ENCODE measurements around the gene CRIP2. TPM values are rescaled to one million over a fixed set of nuclear protein-coding genes. Genes with fewer than 3 reads are reported as not detected.

CRIP2 gene
- total and polyA plus RNA-seq, 2 donors (not counting 1 experiment from before 2014, with no cell fraction given) = 6.0 to 81.6 TPM

DNA sequence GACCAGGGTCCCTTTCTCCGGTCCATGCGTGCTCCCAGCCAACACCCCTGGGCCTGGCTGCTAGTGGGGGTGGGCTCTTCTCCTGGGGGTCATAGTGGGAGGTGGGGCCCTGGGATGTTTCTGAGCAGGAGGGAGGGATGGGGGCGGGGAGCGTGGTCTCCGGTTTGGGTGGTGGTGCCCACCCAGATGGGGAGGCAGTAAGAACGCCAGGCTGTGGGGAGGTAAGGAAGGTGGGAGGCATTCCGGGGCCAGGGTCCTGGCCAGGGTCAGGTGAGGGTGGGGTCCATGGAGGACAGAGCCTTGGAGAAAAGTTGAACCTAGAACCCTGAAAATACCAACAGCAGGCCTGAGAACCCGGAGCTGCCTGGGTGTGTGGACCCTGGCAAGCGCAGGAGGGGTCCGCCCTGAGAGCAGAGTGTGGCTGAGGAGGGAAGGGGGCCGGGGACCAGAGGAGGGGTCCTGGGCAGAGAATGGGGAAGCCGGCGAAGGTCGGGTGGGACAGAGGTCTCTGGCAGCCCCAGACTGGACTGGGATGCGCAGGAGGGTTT lies 5.7 kb downstream of the CRIP2 start:
- ChIA-PET POLR2A (interaction anchor here (0.6 to 2.7 kb wide), 5 partner anchors 10 to 179 kb away, joined by 3 to 39 read pairs (median 7); partner anchors contain the start of gene BRF1), CTCF (interaction anchor here (0.7 to 7.3 kb wide), 19 partner anchors 8 to 191 kb away, joined by 3 to 121 read pairs (median 5); partner anchors contain the start of genes BRF1, TEDC1 and TEX22)
- TF ChIP-seq EZH2 (IDR thresholded peaks at IDR 0.05; ENCODE audit: borderline replicate concordance, insufficient read depth, low read depth, low read length, poor library complexity, severe bottlenecking) (no peak), CTCF (IDR thresholded peaks at IDR 0.05) (no peak)
- peak overlapping the region; percentile 100 for H3K4me2 ChIP-seq (replicated peaks; ENCODE audit: low read depth, low read length, poor library complexity, severe bottlenecking)
- H3K9me3 ChIP-seq (ENCODE audit: control extremely low read depth in 1 of 3, control insufficient read depth in 2 of 3, insufficient read depth in 1 of 3, low read length in 2 of 3) = peaks cover 0 to 31% (median 0%) of the 10 kb centered on the region in 3 donors
- no peak overlapping the region for H3K4me3 ChIP-seq (ENCODE audit: control extremely low read depth in 1 of 5, extremely low read depth in 1 of 5, insufficient read depth in 1 of 5, low read depth in 2 of 5, low read length in 4 of 5)
- H4K20me1 ChIP-seq (ENCODE audit: control insufficient read depth, insufficient read depth, low read length, poor library complexity, severe bottlenecking) = peaks cover 5% of the 10 kb centered on the region
- intact Hi-C loops (cut with micrococcal nuclease) = loop anchor here (10.0 kb wide), 1 partner anchor 415 kb away; the partner anchor contains the start of gene GPR132
- peaks cover 0 to 22% (median 9%) of the 10 kb centered on the region in 4 experiments for H3K27me3 ChIP-seq (replicated peaks in 1 of 4; ENCODE audit: control extremely low read depth in 1 of 4, control insufficient read depth in 3 of 4, insufficient read depth in 4 of 4, low read length in 3 of 4)
- ATAC-seq (ENCODE audit: low read depth) (no peak), DNase-seq (no peak)
- Mint-ChIP-seq H3K9me3 (ENCODE audit: insufficient read depth) (no peaks in the 10 kb centered on the region), H3K27ac (peak overlapping the region; percentile 100), H3K27me3 (no peaks in the 10 kb centered on the region), H3K4me1 (peaks cover 68% of the 10 kb centered on the region), H3K4me3 (peak overlapping the region; percentile 50)
- H3K9ac ChIP-seq (ENCODE audit: low read length) = no peak overlapping the region
- H3K79me2 ChIP-seq (ENCODE audit: control insufficient read depth, insufficient read depth, low read length) = no peaks in the 10 kb centered on the region
- WGBS (ENCODE audit: insufficient coverage) = 57% methylated on average over 14 of the region's 15 CpGs
- H3K36me3 ChIP-seq (replicated peaks in 1 of 2; ENCODE audit: control extremely low read depth in 1 of 2, control insufficient read depth in 1 of 2, extremely low read depth in 1 of 2, insufficient read depth in 2 of 2, low read length in 1 of 2) = no peaks in the 10 kb centered on the region
- H3K4me1 ChIP-seq (ENCODE audit: control insufficient read depth in 2 of 2, insufficient read depth in 2 of 2, low read length in 2 of 2) = peaks cover 67 to 88% of the 10 kb centered on the region in 2 donors
- peak overlapping the region; percentile 12 to 99 for H3K27ac ChIP-seq (ENCODE audit: low read length in 2 of 2)
- H2AFZ ChIP-seq (ENCODE audit: insufficient read depth, low read depth, low read length, poor library complexity, severe bottlenecking) = no peak overlapping the region

All from B cell (primary cell).